HCT116 (cell line): ENCODE results near the gene ZNF76. TPM values are rescaled to one million over a fixed set of nuclear protein-coding genes. Genes with fewer than 3 reads are reported as not detected.
A peak's percentile ranks its signal among the peaks of the same experiment; 100 is the strongest.

Experiments
- ATAC-seq: fragments of 200-7000 bp; cut with Tn5 transposase; 2 replicates; pipeline ENCODE4 v1.9.1; 2020; ENCODE audit warnings: mild to moderate bottlenecking, moderate library complexity
- Bru-seq: library from RNA; stranded (reverse); fragments of 400-500 nt; gene quantifications from one replicate; lab custom pipeline; 2021; lab: Mats Ljungman, UMichigan
- BruChase-seq, 2 experiments: library from RNA; stranded (reverse); fragments of 400-500 nt; gene quantifications; one replicate each; lab custom pipeline; 2021; lab: Mats Ljungman, UMichigan
- BruUV-seq: library from RNA; stranded (reverse); fragments of 400-500 nt; replicated peaks from 2 replicates; lab custom pipeline; 2021; lab: Mats Ljungman, UMichigan
- CTCF ChIA-PET: fragments of 300-600 bp; sonication (Branson Sonifier 250); formaldehyde crosslinking; loops from one replicate; lab custom pipeline; 2021; ENCODE audit warnings: antibody characterized with exemption; lab: Charles Lee
- POLR2A ChIA-PET: fragments of 300-600, 350-600 bp; sonication (Branson Sonifier 250); formaldehyde crosslinking; loops from one replicate; lab custom pipeline; 2021; ENCODE audit warnings: antibody characterized with exemption; lab: Charles Lee
- RAD21 ChIA-PET, 2 experiments: fragments of 300-600 bp; sonication (Branson Sonifier 250); formaldehyde crosslinking; loops; one replicate each; lab custom pipeline; 2023; ENCODE audit warnings: low total read pairs in 2 of 2; ENCODE audit not compliant: uncharacterized antibody in 2 of 2, unreplicated experiment in 2 of 2, low non-redundant PET in 1 of 2; lab: Charles Lee
- DNase-seq: peaks from one replicate; pipeline ENCODE4 v3.0.0-alpha.2; 2010; ENCODE audit warnings: low read depth, low spot score
- H2AFZ ChIP-seq: fragments of 200-600 bp; shearing (Covaris generic), sonication (generic); 2 replicates; pipeline ENCODE4 v1.6.1; 2017; ENCODE audit warnings: low read depth, mixed run types, mixed read lengths, antibody characterized with exemption, low read length; ENCODE audit not compliant: poor library complexity, severe bottlenecking
- H3K27ac ChIP-seq: 2 replicates; pipeline ENCODE4 v1.5.1; 2012; ENCODE audit warnings: low read depth, low read length
- H3K27me3 ChIP-seq: fragments of 200-600 bp; sonication (generic); 2 replicates; pipeline ENCODE4 v1.6.1; 2016; ENCODE audit warnings: mixed run types, low read length, mixed read lengths; ENCODE audit not compliant: insufficient read depth
- H3K36me3 ChIP-seq, 2 experiments: fragments of 200-500 bp in 1 of 2; fragments of 200-600 bp in 1 of 2; sonication (Bioruptor generic) in 1 of 2; sonication (generic) in 1 of 2; 2 replicates each; pipeline versions ENCODE4 v1.5.1 to v1.6.1; 2014 to 2016; ENCODE audit warnings: low read length in 2 of 2, inconsistent platforms in 1 of 2, mixed read lengths in 1 of 2, mixed run types in 1 of 2; ENCODE audit not compliant: insufficient read depth in 2 of 2, control insufficient read depth in 1 of 2
- H3K4me1 ChIP-seq, 2 experiments: fragments of 200-600 bp in 1 of 2; sonication (generic) in 1 of 2; 2 replicates each; pipeline versions ENCODE4 v1.5.1 to v1.6.1; 2012 to 2017; ENCODE audit warnings: low read length in 2 of 2, inconsistent platforms in 1 of 2, mild to moderate bottlenecking in 1 of 2, mixed read lengths in 1 of 2, mixed run types in 1 of 2, moderate library complexity in 1 of 2; ENCODE audit not compliant: insufficient read depth in 2 of 2, control insufficient read depth in 1 of 2
- H3K4me2 ChIP-seq: fragments of 200-600 bp; sonication (generic); 2 replicates; pipeline ENCODE4 v1.6.1; 2017; ENCODE audit warnings: mixed run types, low read length, mixed read lengths
- H3K4me3 ChIP-seq, 2 experiments: fragments of 200-600 bp in 1 of 2; sonication (generic) in 1 of 2; replicated peaks in 1 of 2; 2 replicates each; pipeline ENCODE4 v1.5.1; 2011 to 2016; ENCODE audit warnings: low read length in 2 of 2, control low read depth in 1 of 2, low read depth in 1 of 2, mild to moderate bottlenecking in 1 of 2, mixed read lengths in 1 of 2, mixed run types in 1 of 2
- H3K79me2 ChIP-seq: fragments of 200-600 bp; sonication (generic); 2 replicates; pipeline ENCODE4 v1.6.1; 2017; ENCODE audit warnings: mild to moderate bottlenecking, mixed run types, low read length, moderate library complexity, mixed read lengths; ENCODE audit not compliant: insufficient read depth
- H3K9ac ChIP-seq: fragments of 200-600 bp; sonication (generic); 2 replicates; pipeline ENCODE4 v1.6.1; 2016; ENCODE audit warnings: low read length, mixed read lengths
- H3K9me2 ChIP-seq: fragments of 200-600 bp; sonication (generic), shearing (Covaris generic); 2 replicates; pipeline ENCODE4 v1.6.1; 2017; ENCODE audit warnings: mixed run types, mild to moderate bottlenecking, moderate library complexity; ENCODE audit not compliant: insufficient read depth
- H3K9me3 ChIP-seq, 2 experiments: fragments of 200-500 bp in 1 of 2; fragments of 200-600 bp in 1 of 2; sonication (Bioruptor generic) in 1 of 2; sonication (generic) in 1 of 2; 2 replicates each; pipeline ENCODE4 v1.6.1; 2014 to 2017; ENCODE audit warnings: low read length in 2 of 2, mixed read lengths in 2 of 2, inconsistent platforms in 1 of 2, low read depth in 1 of 2, mild to moderate bottlenecking in 1 of 2, mixed run types in 1 of 2, moderate library complexity in 1 of 2; ENCODE audit not compliant: control insufficient read depth in 1 of 2, insufficient read depth in 1 of 2
- H4K20me1 ChIP-seq: fragments of 200-600 bp; sonication (generic), shearing (Covaris generic); 2 replicates; pipeline ENCODE4 v1.6.1; 2017; ENCODE audit warnings: mixed run types, mild to moderate bottlenecking, moderate library complexity; ENCODE audit not compliant: insufficient read depth
- ATF3 ChIP-seq: IDR thresholded peaks from 2 replicates; pipeline ENCODE4 v1.6.1; 2012
- CEBPB ChIP-seq: IDR thresholded peaks from 2 replicates; pipeline ENCODE4 v1.6.1; 2012; ENCODE audit warnings: low read depth
- EGR1 ChIP-seq: IDR thresholded peaks from 2 replicates; pipeline ENCODE4 v1.6.1; 2012; ENCODE audit warnings: low read depth
- ELF1 ChIP-seq: IDR thresholded peaks from 2 replicates; pipeline ENCODE4 v1.6.1; 2012; ENCODE audit warnings: low read depth, borderline replicate concordance
- EZH2 ChIP-seq: fragments of 200-600 bp; sonication (generic); IDR thresholded peaks from 2 replicates; pipeline ENCODE4 v1.6.1; 2017; ENCODE audit warnings: antibody characterized with exemption, mixed run types
- EZH2phosphoT487 ChIP-seq: fragments of 200-600 bp; IDR thresholded peaks from 2 replicates; pipeline ENCODE4 v1.6.1; 2018; ENCODE audit warnings: antibody characterized with exemption, borderline replicate concordance
- FOSL1 ChIP-seq: IDR thresholded peaks from 2 replicates; pipeline ENCODE4 v1.6.1; 2012; ENCODE audit warnings: low read depth
- POLR2A ChIP-seq: IDR thresholded peaks from 2 replicates; pipeline ENCODE4 v1.7.0; 2011; ENCODE audit warnings: borderline replicate concordance; ENCODE audit not compliant: insufficient read depth, insufficient read length; ENCODE audit errors: extremely low read depth
- RAD21 ChIP-seq: IDR thresholded peaks from 2 replicates; pipeline ENCODE4 v1.6.1; 2012; ENCODE audit warnings: low read depth, mild to moderate bottlenecking
- SP1 ChIP-seq: IDR thresholded peaks from 2 replicates; pipeline ENCODE4 v1.6.1; 2012; ENCODE audit warnings: low read depth
- TCF7L2 ChIP-seq: IDR thresholded peaks from 2 replicates; pipeline ENCODE4 v1.7.0; 2011; ENCODE audit warnings: borderline replicate concordance, inconsistent platforms; ENCODE audit not compliant: insufficient read depth, insufficient read length; ENCODE audit errors: extremely low read depth
- YY1 ChIP-seq: IDR thresholded peaks from 2 replicates; pipeline ENCODE4 v1.6.1; 2011; ENCODE audit warnings: low read length, low read depth, moderate library complexity, mild to moderate bottlenecking; ENCODE audit not compliant: insufficient replicate concordance; ENCODE audit errors: extremely low read depth
- intact Hi-C: fragments of 100-400 bp; cut with micrococcal nuclease; formaldehyde crosslinking; loops from 2 replicates; pipeline ENCODE4 v1.10.0; 2022
- long read RNA-seq: library from polyadenylated mRNA; unstranded; transcript quantifications from one replicate; pipeline ENCODE4 v2.0.0, GENCODE V29; 2021; ENCODE audit not compliant: unreplicated experiment
- polyA plus RNA-seq: library from polyadenylated mRNA; unstranded; fragments of >200 nt; gene quantifications from 2 replicates; pipeline ENCODE4 v1.2.1, GENCODE V29; 2012; ENCODE audit warnings: missing spikeins
- total RNA-seq: library from RNA; stranded (reverse); gene quantifications from one replicate; pipeline ENCODE4 v1.2.1, GENCODE V29; 2021; ENCODE audit not compliant: unreplicated experiment
- TF ChIP-seq, protein P1 (sequence below): IDR thresholded peaks from 2 replicates; pipeline ENCODE4 v1.6.1; 2012
- TF ChIP-seq, protein P2 (sequence below): IDR thresholded peaks from 2 replicates; pipeline ENCODE4 v1.6.1; 2011; ENCODE audit warnings: mild to moderate bottlenecking, low read length, moderate library complexity; ENCODE audit not compliant: insufficient replicate concordance; ENCODE audit errors: extremely low read depth
- TF ChIP-seq, protein P3 (sequence below): IDR thresholded peaks from 2 replicates; pipeline ENCODE4 v1.6.1; 2012; ENCODE audit warnings: low read depth

ZNF76 gene
- total RNA-seq: 47.5 TPM
- polyA plus RNA-seq: 40.7 and 42.9 TPM in 2 replicates
- Bru-seq, nascent RNA: percentile 75 among the genes with signal in this experiment
- percentile 73 among the genes with signal in this experiment for BruChase-seq, experiment 1, labeled RNA remaining after a 6-hour chase
- BruChase-seq, experiment 2, labeled RNA remaining after a 2-hour chase: percentile 73 among the genes with signal in this experiment
- long read RNA-seq, transcript ZNF76-203 (14 exons, 2,716 nt): major isoform, 10 of 51 reads
- long read RNA-seq, partial matches to known transcripts: 16 of 51 reads
- long read RNA-seq, other reads (novel, unspliced or antisense): 21 of 51 reads

- H3K4me3 ChIP-seq: peak within 1 kb of the TSS; percentile 68 to 77
- RAD21 ChIA-PET: interaction anchor here in 1 of 2 experiments (0.5 kb wide), 1 partner anchor 193 kb away, joined by 4 read pairs; the partner anchor contains the start of gene FANCE
- DNase-seq: peak; percentile 95
- no peaks in the 10 kb centered on the region for H3K9me2 ChIP-seq
- no peaks in the 10 kb centered on the region for H3K9me3 ChIP-seq
- peaks cover 20 to 40% of the 10 kb centered on the region in 2 experiments for H3K4me1 ChIP-seq
- H2AFZ ChIP-seq: no peak within 1 kb of the TSS
- H3K27me3 ChIP-seq: no peaks in the 10 kb centered on the region
- ATAC-seq: peak; percentile 94
- H3K9ac ChIP-seq: peak within 1 kb of the TSS; percentile 86
- no peaks in the 10 kb centered on the region for H3K36me3 ChIP-seq
- no TSS peak for BruUV-seq
- peaks cover 41% of the 10 kb centered on the region for H3K79me2 ChIP-seq
- POLR2A ChIA-PET: interaction anchor here (1.1 kb wide), 1 partner anchor 9 kb away, joined by 4 read pairs; no protein-coding TSS in a partner anchor
- CTCF ChIA-PET: interaction anchor here (0.5 to 1.2 kb wide), 5 partner anchors 19 to 478 kb away, joined by 3 to 4 read pairs (median 3); partner anchors contain the start of gene ARMC12
- no peaks in the 10 kb centered on the region for H4K20me1 ChIP-seq
- H3K4me2 ChIP-seq: peak within 1 kb of the TSS; percentile 95
- intact Hi-C loops: no loop called here
- peak within 1 kb of the TSS; percentile 81 for H3K27ac ChIP-seq
- TF ChIP-seq, protein P1, sequence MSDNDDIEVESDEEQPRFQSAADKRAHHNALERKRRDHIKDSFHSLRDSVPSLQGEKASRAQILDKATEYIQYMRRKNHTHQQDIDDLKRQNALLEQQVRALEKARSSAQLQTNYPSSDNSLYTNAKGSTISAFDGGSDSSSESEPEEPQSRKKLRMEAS: peak; percentile 86
- TF ChIP-seq TCF7L2: peak; percentile 88
- TF ChIP-seq FOSL1: peak; percentile 61; the same call in 1 of the 2 replicates
- TF ChIP-seq, protein P2, sequence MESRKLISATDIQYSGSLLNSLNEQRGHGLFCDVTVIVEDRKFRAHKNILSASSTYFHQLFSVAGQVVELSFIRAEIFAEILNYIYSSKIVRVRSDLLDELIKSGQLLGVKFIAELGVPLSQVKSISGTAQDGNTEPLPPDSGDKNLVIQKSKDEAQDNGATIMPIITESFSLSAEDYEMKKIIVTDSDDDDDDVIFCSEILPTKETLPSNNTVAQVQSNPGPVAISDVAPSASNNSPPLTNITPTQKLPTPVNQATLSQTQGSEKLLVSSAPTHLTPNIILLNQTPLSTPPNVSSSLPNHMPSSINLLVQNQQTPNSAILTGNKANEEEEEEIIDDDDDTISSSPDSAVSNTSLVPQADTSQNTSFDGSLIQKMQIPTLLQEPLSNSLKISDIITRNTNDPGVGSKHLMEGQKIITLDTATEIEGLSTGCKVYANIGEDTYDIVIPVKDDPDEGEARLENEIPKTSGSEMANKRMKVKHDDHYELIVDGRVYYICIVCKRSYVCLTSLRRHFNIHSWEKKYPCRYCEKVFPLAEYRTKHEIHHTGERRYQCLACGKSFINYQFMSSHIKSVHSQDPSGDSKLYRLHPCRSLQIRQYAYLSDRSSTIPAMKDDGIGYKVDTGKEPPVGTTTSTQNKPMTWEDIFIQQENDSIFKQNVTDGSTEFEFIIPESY: peak; percentile 16
- peak; percentile 82 for TF ChIP-seq YY1
- no peak for TF ChIP-seq EZH2phosphoT487
- no peak for TF ChIP-seq POLR2A
- TF ChIP-seq EGR1: peak; percentile 93
- no peak for TF ChIP-seq EZH2
- peak; percentile 83 for TF ChIP-seq SP1
- TF ChIP-seq, protein P3, sequence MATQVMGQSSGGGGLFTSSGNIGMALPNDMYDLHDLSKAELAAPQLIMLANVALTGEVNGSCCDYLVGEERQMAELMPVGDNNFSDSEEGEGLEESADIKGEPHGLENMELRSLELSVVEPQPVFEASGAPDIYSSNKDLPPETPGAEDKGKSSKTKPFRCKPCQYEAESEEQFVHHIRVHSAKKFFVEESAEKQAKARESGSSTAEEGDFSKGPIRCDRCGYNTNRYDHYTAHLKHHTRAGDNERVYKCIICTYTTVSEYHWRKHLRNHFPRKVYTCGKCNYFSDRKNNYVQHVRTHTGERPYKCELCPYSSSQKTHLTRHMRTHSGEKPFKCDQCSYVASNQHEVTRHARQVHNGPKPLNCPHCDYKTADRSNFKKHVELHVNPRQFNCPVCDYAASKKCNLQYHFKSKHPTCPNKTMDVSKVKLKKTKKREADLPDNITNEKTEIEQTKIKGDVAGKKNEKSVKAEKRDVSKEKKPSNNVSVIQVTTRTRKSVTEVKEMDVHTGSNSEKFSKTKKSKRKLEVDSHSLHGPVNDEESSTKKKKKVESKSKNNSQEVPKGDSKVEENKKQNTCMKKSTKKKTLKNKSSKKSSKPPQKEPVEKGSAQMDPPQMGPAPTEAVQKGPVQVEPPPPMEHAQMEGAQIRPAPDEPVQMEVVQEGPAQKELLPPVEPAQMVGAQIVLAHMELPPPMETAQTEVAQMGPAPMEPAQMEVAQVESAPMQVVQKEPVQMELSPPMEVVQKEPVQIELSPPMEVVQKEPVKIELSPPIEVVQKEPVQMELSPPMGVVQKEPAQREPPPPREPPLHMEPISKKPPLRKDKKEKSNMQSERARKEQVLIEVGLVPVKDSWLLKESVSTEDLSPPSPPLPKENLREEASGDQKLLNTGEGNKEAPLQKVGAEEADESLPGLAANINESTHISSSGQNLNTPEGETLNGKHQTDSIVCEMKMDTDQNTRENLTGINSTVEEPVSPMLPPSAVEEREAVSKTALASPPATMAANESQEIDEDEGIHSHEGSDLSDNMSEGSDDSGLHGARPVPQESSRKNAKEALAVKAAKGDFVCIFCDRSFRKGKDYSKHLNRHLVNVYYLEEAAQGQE: no peak
- TF ChIP-seq ATF3: no peak
- TF ChIP-seq ELF1: no peak; the same call in 1 of the 2 replicates
- TF ChIP-seq CEBPB: no peak; the same call in 1 of the 2 replicates
- no peak for TF ChIP-seq RAD21
These were observed at the start of gene ZNF76 for GRCh38 chr6:35259194-35259947. Gene ZNF76 (plus strand): TSS chr6:35259735. CDS start chr6:35281152, 21,417 bp downstream.
